SKM-1 treated with dmso at 0.1 percent for 144 hours (cell line): ENCODE results near the gene EXPH5.
"Not testable (repeated sequence)": the region's sequence is repeated elsewhere in the genome, so short reads cannot be mapped to it uniquely, and the experiment has no call there.

Experiments used
- DNase-seq: peaks from one replicate; lab custom pipeline; 2025; ENCODE audit not compliant: unreplicated experiment; lab: John Stamatoyannopoulos, UW

Gene EXPH5, protein sequence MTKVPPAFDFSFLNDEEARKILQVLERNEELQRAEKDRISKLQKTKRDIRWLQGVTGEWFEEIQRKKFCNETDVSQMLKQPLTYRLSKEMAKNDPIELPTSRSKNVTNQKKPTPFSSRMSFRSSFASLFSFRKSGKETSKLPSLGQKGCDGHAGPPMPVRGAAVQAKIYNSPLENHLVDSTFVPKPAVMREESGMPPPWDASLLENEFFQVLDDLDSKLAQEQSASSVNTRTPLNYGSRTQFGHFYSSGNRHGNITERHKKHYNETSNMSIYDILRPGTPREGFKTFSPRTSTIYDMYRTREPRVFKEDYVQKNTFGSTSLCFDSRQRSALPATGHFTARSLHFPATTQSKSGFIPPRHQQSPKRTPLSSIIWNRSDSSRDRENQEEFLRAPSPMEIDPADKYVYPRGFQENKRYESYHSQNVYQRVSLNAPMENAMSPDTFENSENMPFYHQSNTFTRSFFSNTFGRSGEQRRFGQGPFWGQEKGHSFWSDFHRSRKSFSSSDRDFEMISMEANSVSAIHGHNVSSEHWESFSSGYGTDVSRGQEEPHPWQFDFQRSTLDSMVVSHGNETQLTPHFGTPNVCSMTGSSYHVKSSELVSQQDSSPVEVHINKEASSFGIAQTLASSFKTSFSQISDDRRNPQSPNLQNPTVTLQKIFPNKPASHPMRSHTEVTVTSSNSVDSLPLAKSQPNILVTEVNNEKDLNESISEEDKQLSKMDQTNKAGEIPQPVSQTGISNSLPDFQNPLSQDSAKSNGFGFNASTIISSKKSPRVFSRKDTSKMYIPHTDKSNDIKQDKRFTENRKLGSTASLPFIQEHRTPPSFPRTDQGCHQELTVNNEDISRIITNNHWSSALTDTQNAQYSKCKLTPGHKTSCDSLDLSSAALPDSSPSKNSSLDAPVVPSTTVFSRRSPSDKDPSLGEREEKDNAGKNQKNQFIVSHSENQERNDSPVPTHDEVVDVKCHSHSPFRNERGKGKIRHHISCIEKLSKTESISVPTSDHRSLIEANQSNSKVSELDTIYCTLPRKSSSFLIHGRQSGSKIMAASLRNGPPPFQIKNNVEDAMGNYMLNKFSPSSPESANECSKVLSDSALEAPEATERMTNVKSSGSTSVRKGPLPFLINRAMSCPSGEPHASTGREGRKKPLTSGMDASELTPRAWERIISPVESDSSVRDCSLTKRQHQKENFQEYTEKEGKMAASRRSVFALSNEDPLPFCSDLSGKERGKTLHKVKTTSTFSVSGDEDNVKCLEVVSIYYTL (N-terminal part only)

DNA sequence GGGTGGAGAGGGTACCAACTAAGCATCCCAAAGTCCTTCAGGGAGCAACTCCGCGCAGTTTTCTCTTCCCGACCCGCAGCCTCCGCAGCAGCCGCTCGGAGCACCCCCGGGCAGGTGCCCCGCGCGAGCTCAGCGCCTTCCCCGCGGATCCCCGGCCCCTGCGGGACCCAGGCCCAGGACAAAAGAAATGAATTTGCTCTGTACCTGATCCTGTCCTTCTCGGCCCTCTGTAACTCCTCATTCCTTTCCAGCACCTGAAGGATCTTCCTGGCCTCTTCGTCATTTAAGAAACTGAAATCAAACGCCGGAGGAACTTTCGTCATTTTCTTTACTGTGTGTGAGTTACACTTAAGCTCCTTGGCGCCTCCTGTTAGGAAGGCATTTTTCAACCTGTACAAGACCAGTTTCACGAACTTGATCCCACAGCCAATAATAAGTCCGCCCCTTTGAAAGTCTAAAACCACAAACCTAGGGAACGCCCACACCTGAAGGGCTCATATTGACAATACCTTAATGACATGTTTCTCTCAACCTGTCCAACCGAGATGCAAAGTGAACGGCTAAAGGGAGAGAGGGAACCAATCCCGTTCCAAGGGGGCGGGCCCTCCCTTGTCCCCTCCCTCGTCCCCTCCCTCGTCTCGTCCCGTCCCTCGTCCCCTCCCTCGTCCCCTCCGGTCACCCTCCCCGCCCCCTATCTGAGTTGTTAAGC, at the start of gene EXPH5:
EXPH5 (minus strand) TSS at position 555 of the 709 bp plus-strand sequence; CDS start at position 323, 232 bp downstream.
- peak; percentile 83 for DNase-seq

DNA sequence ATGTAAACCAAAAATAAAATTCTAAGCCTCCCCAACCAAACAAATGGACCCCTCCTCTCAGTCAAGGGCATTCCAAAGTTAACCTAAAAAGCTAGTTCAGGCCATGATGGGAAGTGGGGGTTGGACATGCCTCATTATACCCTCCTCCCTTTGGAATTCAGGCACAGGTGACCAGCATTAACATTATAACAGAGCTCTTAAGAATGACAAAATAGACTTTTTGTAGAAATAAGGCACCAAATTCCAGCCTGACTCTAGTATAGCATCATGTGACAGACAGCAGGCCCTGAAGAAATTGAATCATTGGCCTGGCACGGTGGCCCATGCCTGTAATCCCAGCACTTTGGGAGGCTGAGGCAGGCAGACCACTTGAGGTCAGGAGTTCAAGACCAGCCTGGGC, 48.2 kb upstream of the EXPH5 start:
- DNase-seq = not testable (repeated sequence)

DNA sequence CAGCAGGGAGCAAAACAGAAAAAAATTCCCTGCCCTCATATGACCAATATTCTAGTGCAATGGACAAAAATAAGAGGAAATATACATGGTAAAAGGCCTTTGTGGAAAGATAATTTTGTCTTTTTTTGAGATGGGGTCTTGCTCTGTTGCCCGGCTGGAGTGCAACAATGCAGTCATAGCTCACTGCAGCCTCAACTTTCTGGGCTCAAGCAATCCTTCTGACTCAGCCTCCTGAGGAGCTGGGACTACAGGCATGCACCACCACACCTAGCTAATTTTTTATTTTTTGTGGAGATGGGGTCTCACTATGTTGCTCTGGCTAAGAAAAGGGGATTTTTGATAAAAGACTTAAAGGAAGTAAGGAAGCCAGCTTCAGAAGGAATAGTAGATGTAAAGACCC, 45.6 kb upstream of the EXPH5 start:
- DNase-seq = no peak

DNA sequence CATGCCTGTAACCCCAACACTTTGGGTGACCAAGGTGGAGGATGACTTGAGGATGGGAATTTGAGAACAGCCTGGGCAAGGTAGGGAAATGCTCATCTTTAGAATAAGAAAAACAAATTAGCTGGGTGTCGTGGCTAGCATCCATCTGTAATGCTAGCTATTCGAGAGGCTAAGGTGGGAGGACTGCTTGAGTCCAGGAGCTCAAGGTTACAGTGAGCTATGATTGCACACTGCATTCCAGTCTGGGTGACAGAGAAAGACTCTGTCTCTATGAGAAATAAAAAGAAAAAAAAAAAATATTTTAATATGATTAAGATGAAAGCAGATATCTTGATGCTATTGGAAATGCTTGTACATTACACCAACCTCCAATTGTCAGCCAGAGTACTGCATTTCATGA, 42.7 kb upstream of the EXPH5 start:
- no peak for DNase-seq

DNA sequence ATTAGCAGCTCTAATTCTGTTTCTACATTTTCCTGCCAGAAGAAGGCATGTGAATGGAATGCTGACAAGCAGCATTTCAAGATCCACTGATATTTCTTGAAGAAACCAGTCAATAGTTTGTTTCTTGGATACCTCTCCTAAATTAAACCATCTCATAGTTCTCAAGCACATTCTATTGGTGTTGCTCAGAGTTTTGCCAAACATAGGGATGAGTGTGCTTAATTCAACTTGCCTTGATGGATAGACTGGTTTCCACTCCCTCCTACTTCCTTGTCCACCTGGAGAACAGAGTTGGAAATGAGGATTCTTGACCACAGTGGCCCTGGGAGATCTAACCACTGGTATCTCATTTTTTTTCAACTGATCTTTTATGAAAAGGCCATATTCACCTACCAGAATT, 41.5 kb upstream of the EXPH5 start:
- no peak for DNase-seq

DNA sequence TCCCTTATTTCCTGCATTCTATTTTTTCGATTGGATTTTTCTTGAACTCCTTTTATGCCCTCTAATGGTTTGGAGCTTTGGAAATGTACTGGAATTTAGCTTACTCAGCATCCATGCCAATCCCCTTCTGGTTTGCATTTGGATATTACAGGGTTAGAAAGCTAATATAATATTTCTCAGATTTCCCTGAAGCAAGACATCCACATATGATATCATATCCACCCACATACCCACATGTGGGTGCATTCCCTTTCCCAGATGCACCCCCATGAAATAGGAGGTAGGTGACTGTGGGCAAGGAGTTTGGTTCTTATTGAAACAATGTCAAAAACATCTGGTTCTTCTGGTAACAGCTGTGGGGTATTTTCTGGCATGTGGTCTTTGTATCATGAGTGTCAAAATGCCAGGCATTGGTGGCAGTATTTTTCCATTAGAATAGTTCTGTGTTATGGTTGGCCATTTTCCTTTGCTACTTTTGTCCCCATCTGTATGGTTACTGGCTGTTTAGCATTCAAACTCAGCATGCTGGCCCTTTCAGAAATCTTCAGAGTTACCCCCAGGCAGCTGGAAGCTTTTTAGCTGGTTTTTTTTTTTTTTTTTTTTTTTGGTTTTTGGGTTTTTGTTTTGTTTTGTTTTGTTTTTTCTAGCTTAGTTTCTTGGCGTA, 38.6 kb upstream of the EXPH5 start:
- no peak for DNase-seq

DNA sequence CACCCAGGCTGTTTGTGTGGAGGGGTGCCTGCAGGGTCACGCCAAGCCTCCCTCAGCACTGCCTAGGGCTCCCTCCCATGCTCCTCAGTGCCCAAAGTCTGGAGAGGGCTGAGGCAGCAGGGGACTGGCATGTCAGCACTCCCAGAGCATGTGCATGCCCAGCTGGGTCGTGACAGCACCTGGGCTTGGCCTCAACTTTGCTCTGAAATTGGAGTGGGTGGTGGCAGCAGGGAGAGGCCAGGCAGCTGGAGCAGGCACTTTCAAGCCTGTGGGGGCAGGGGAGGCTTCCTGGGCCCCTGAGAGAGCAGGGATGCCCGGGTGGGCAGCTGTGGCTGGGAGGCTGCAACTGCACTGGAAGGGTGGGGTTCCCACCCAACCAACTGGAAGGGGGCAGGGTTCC, 35.7 kb upstream of the EXPH5 start:
- no peak for DNase-seq

DNA sequence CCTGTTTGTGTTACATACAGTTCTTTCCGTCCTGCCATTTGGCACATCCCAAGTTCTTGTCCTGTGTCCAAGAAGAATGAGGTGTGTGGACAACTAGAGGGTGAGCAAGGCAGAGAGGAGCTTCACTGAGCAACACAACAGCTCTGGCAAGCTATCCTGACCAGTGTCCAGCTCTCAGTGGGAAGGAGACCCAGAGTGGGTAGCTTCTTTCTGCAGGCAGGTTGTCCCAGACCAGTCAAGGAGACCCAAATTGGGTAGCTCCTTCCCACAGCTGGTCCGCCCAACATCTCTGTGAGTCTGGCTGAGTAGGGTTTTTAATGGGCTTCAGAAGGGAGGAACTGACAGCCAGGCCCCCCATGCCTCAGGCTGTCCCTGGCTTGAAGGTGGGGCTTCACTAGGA, 35.2 kb upstream of the EXPH5 start:
- DNase-seq = no peak

DNA sequence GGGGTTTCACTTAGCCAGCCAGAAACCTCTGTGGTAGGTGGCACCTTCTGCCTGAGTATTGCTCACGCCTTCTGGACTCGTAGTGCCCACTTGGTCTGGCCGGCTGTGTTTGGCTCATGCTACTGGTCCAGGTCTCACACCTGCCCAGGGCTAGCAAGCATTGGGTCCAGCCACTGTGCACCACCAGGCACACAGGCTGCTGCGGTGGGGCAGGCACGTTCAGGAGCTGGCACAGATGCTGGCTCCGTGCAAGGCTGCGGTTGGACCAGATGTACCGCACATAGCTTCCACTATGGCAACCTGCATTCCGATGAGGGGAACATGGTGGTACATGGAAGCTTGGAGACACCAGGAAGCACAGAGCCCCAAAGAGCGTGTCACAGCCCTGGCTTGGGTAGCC, 34.8 kb upstream of the EXPH5 start:
- no peak for DNase-seq

DNA sequence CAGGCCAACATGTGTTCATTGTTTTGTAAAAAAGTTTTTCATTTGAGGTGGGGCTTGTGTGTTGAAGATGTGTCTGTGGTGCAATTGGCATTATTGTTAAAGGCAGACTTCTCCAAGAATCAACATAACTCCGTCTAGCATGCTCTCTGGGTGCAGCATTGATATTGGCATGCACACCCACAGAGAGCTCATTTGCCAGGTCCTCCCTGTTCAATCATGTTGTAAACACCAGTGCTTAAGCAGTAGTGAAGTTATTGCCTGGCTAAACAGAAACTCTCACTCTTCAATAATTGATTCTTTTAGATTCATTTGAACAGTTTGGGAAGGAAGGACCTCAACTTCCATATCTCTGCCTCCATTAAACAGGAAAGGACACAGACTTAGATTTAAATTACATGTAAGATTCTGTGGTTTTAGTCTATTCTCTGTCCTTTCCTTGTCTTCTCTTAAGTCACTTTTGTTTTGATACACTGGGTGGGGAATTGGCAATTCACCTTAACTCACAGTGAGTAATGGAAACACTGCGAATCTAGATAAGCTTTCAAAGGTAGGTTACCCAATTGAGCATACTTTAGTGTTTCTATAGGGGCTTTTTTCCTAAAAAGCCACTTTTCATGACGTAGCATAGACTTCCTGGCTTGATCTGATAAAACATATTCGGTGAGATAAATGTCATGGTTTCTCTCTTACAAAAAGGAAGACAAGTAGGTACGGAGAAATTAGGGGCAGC, 30.8 kb upstream of the EXPH5 start:
- no peak for DNase-seq

DNA sequence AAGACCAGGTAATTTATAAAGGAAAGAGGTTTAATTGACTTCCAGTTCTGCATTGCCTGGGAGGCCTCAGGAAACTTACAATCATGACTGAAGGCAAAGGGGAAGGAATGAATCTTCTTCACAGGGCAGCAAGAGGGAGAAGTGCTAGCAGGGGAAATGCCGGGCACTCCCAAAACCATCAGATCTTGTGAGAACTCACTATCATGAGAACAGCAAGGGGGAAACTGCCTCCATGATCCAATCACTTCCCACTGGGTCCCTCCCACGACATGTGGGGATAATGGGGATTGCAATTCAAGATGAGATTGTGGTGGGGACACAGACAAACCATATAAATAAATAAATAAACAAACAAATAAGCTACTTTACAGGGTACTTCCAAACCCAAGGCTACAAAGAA, 28.8 kb upstream of the EXPH5 start:
- no peak for DNase-seq

DNA sequence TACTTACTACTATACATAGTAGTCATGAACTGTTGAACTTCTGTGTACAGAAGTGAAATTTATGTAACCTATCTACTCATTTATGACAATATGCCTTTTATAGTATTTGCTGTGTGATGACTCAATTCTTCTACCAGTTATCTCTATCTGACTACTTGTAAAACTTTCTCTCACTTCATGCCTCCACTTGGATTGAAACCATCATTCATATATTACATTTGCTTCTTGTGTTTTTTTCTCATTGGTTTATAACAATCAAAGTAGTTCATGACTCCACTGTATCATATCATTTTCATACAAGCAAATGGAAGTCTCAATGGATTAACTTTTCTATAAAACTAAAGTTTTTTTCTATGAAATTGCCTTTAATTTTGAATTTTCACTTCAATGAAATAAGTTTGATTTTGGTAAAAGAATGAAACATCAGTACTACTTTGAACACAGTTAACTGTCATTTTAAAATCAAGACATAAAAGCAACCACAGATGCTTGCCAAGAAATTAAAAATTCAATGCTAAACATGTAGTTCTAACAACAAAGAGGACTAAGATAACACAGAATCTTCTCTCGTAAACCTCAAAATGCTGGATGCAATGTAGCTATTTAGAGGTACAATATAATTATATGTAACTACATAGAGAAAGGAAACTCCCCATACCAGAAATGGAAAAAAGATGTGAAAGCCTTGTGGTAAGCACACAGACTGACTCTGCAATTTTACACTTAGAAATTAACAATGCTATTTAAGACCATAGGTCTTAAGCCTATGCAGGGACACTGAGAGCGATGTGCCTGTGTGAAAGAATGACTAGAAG, 27.6 kb upstream of the EXPH5 start:
- DNase-seq = no peak

DNA sequence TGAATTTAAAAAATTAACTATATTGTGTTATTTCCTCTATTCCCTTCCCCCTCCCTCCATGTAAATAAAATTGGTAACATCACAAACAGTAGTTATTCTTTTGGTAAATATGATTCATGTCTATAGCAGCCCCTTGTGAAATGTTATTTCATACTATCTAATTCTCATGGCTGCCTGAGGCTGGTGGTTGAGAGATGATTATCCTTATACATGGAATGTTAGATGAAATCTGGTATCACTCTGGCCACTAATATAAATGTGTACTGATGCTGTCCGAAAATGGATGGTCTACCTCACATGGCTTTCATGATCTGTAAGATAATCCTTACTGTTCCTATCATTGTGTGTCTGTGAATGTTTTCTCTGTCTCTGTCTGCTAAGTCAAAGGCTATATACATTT, 25.0 kb upstream of the EXPH5 start:
- no peak for DNase-seq

DNA sequence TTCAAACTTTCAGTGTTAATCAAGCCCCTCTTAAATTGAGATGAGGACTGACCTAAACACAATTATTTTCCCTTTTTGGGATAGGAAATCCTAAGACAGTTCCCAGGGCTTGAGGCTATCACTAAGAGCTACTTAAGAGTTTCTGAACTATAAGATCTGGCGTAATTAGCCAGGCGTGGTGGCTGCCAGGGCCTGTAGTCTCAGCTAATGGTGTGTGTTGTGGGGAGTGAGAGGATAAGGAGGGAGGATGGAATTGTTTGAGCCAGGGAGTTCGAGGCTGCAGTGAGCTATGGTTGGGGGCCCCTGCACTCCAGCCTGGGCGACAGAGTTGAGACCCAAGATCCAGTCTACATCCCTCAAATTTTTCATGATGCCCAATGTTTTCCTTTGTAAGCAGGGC, 23.5 kb upstream of the EXPH5 start:
- no peak for DNase-seq

DNA sequence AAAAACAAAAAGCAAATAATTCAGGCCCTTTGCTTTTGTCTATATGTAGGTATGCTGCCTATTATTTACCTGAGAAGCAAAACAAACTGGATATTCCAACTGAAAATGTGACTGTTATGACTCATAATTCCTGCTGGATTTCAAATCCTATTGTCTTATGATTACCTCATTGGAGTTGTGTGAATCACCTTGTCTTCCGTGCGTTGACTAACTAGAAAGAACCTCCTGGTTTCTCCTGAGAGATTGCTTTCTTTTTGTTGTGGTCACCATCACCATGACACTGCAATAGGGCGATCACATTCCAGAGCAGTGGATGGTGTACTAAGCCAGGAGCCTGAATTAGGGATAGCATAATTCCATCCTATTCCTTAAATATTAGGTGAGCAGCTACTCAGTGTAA, 23.0 kb upstream of the EXPH5 start:
- DNase-seq = no peak

DNA sequence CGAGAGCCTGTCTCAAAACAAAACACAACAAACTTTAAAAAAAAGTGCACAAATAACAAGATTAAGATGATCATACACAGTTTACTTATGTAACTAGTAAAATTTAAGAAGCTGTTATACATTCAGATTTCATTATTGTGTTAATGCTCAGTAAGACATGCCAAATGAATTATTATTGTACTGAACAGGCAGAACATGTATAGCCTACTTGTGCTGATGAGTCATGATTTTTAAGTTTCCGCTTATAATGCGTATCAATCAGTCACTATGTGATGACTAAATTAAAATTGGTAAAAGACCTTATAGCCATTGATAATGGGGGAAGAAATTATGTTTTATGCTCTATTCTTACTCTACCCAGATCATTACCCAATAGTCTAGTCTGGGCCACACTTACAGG, 20.5 kb upstream of the EXPH5 start:
- DNase-seq = no peak

DNA sequence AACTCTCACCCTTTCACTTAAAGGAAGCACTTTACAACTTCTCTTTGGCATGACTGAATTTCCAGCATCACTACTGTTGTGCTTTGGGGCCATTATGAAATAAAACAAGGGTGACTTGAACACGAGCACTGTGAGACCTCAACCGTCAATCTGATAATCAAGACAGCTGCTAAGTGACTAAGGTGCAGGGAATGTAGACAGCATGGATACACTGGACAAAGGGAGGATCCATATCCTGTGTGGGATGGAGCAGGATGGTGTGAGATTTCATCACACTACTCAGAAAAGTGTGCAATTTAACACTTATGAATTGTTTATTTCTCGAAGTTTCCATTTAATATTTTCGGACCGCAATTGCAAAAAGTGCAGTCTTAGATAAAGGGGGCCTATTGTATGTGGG, 16.1 kb upstream of the EXPH5 start:
- DNase-seq = no peak

DNA sequence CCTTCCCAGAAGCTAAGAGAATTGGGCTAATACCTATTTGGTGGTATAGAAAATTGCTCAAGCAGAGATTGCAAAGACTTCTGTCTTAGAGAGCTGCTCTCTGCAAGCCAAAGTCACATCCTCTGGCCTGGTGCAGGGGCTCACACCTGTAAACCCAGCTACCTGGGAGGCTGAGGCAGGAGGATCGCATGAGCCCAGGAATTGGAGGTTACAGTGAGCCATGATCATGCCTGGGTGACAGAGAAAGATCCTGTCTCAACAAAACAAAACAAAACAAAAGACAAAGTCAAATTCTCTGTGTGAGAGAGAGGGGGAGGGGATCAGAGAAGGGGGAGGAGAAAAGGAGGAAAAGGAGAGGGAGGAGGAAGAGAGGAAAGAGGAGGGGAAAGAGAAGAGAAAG, 15.0 kb upstream of the EXPH5 start:
- no peak for DNase-seq
